NT2/D1 (cell line): Measurements from ENCODE around the gene STARD10.

Source experiments
- YY1 ChIP-seq: IDR thresholded peaks from 2 replicates; pipeline ENCODE4 v1.6.1; 2011; ENCODE audit not compliant: insufficient read length, insufficient read depth
- ZNF274 ChIP-seq: IDR thresholded peaks from 2 replicates; pipeline ENCODE4 v1.6.1; 2011; ENCODE audit warnings: mild to moderate bottlenecking, low read depth, low read length

GRCh38 chr11:72740060-72740424 is 53.8 kb downstream of the STARD10 start:
- TF ChIP-seq YY1 (no peak), ZNF274 (no peak)
